ENCODE results near the gene PLXNB2. TPM values are rescaled to one million over a fixed set of nuclear protein-coding genes. Genes with fewer than 3 reads are reported as not detected.

Gene PLXNB2
- total and polyA plus RNA-seq, 4 donors = 41.1 to 97.3 (median 81.1) TPM

GRCh38 chr22:50253941-50254340 is 53.5 kb downstream of the PLXNB2 start:
- no peak for DNase-seq (ENCODE audit: low read depth in 4 of 6, low spot score in 6 of 6)
- no peak overlapping the region for H3K4me3 ChIP-seq (ENCODE audit: low read depth, low read length)
- no peaks in the 10 kb centered on the region for H3K27me3 ChIP-seq (ENCODE audit: control insufficient read depth, insufficient read depth, low read length)
- H3K4me1 ChIP-seq (ENCODE audit: control insufficient read depth, insufficient read depth, low read length) = peaks cover 32% of the 10 kb centered on the region
- H3K27ac ChIP-seq (ENCODE audit: low read depth, low read length) = no peak overlapping the region
- whole genome bisulfite sequencing (ENCODE audit: insufficient coverage) = 81% methylated on average over 8 of the region's 8 CpGs
- H3K36me3 ChIP-seq (ENCODE audit: control insufficient read depth, insufficient read depth, low read length) = peaks cover 84% of the 10 kb centered on the region
- no peaks in the 10 kb centered on the region for H3K9me3 ChIP-seq (ENCODE audit: control insufficient read depth, insufficient read depth, low read length)

GRCh38 chr22:50253046-50253915 is 54.2 kb downstream of the PLXNB2 start:
- peaks cover 84% of the 10 kb centered on the region for H3K36me3 ChIP-seq (ENCODE audit: control insufficient read depth, insufficient read depth, low read length)
- H3K27me3 ChIP-seq (ENCODE audit: control insufficient read depth, insufficient read depth, low read length) = no peaks in the 10 kb centered on the region
- peaks cover 36% of the 10 kb centered on the region for H3K4me1 ChIP-seq (ENCODE audit: control insufficient read depth, insufficient read depth, low read length)
- no peak for DNase-seq (ENCODE audit: low read depth in 4 of 6, low spot score in 6 of 6)
- H3K27ac ChIP-seq (ENCODE audit: low read depth, low read length) = no peak overlapping the region
- WGBS (ENCODE audit: insufficient coverage) = 86% methylated on average over 12 of the region's 22 CpGs
- H3K4me3 ChIP-seq (ENCODE audit: low read depth, low read length) = no peak overlapping the region
- no peaks in the 10 kb centered on the region for H3K9me3 ChIP-seq (ENCODE audit: control insufficient read depth, insufficient read depth, low read length)

GRCh38 chr22:50252082-50253045 is 55.1 kb downstream of the PLXNB2 start:
- Histone ChIP-seq H3K27me3 (ENCODE audit: control insufficient read depth, insufficient read depth, low read length) (no peaks in the 10 kb centered on the region), H3K27ac (ENCODE audit: low read depth, low read length) (peak overlapping the region; percentile 40), H3K4me3 (ENCODE audit: low read depth, low read length) (no peak overlapping the region), H3K36me3 (ENCODE audit: control insufficient read depth, insufficient read depth, low read length) (peaks cover 84% of the 10 kb centered on the region), H3K4me1 (ENCODE audit: control insufficient read depth, insufficient read depth, low read length) (peaks cover 45% of the 10 kb centered on the region), H3K9me3 (ENCODE audit: control insufficient read depth, insufficient read depth, low read length) (no peaks in the 10 kb centered on the region)
- DNase-seq (ENCODE audit: low read depth in 4 of 6, low spot score in 6 of 6) = peak in 2 of 6 donors; percentile 73 to 75
- 58% methylated on average over 17 of the region's 25 CpGs for WGBS (ENCODE audit: insufficient coverage)

GRCh38 chr22:50251477-50252081 is 55.9 kb downstream of the PLXNB2 start:
- peak overlapping the region; percentile 57 for H3K4me3 ChIP-seq (ENCODE audit: low read depth, low read length)
- H3K9me3 ChIP-seq (ENCODE audit: control insufficient read depth, insufficient read depth, low read length) = no peaks in the 10 kb centered on the region
- H3K36me3 ChIP-seq (ENCODE audit: control insufficient read depth, insufficient read depth, low read length) = peaks cover 84% of the 10 kb centered on the region
- 12% methylated on average over 36 of the region's 36 CpGs for WGBS (ENCODE audit: insufficient coverage)
- no peaks in the 10 kb centered on the region for H3K27me3 ChIP-seq (ENCODE audit: control insufficient read depth, insufficient read depth, low read length)
- peaks cover 45% of the 10 kb centered on the region for H3K4me1 ChIP-seq (ENCODE audit: control insufficient read depth, insufficient read depth, low read length)
- peak overlapping the region; percentile 40 for H3K27ac ChIP-seq (ENCODE audit: low read depth, low read length)
- no peak for DNase-seq (ENCODE audit: low read depth in 4 of 6, low spot score in 6 of 6)

GRCh38 chr22:50250555-50251476 is 56.6 kb downstream of the PLXNB2 start, which contains the start of gene HDAC10:
TSS of gene HDAC10 (minus strand) at chr22:50251265. CDS start at chr22:50251032, 233 bp downstream.
- Histone ChIP-seq H3K9me3 (ENCODE audit: control insufficient read depth, insufficient read depth, low read length) (no peaks in the 10 kb centered on the region), H3K36me3 (ENCODE audit: control insufficient read depth, insufficient read depth, low read length) (peaks cover 84% of the 10 kb centered on the region), H3K27me3 (ENCODE audit: control insufficient read depth, insufficient read depth, low read length) (no peaks in the 10 kb centered on the region), H3K4me3 (ENCODE audit: low read depth, low read length) (peak within 1 kb of the TSS; percentile 57), H3K4me1 (ENCODE audit: control insufficient read depth, insufficient read depth, low read length) (peaks cover 48% of the 10 kb centered on the region), H3K27ac (ENCODE audit: low read depth, low read length) (peak within 1 kb of the TSS; percentile 40)
- DNase-seq (ENCODE audit: low read depth in 4 of 6, low spot score in 6 of 6) = peak in 2 of 6 donors; percentile 86 to 87
- WGBS (ENCODE audit: insufficient coverage) = 1% methylated on average over 81 of the region's 81 CpGs

GRCh38 chr22:50250249-50250554 is 57.2 kb downstream of the PLXNB2 start:
- no peak overlapping the region for H3K27ac ChIP-seq (ENCODE audit: low read depth, low read length)
- peak overlapping the region; percentile 57 for H3K4me3 ChIP-seq (ENCODE audit: low read depth, low read length)
- peaks cover 84% of the 10 kb centered on the region for H3K36me3 ChIP-seq (ENCODE audit: control insufficient read depth, insufficient read depth, low read length)
- no peak for DNase-seq (ENCODE audit: low read depth in 4 of 6, low spot score in 6 of 6)
- 78% methylated on average over 11 of the region's 11 CpGs for WGBS (ENCODE audit: insufficient coverage)
- no peaks in the 10 kb centered on the region for H3K27me3 ChIP-seq (ENCODE audit: control insufficient read depth, insufficient read depth, low read length)
- H3K4me1 ChIP-seq (ENCODE audit: control insufficient read depth, insufficient read depth, low read length) = peaks cover 54% of the 10 kb centered on the region
- no peaks in the 10 kb centered on the region for H3K9me3 ChIP-seq (ENCODE audit: control insufficient read depth, insufficient read depth, low read length)

GRCh38 chr22:50249341-50250248 is 57.9 kb downstream of the PLXNB2 start:
- DNase-seq (ENCODE audit: low read depth in 4 of 6, low spot score in 6 of 6) = no peak
- Histone ChIP-seq H3K4me1 (ENCODE audit: control insufficient read depth, insufficient read depth, low read length) (peaks cover 54% of the 10 kb centered on the region), H3K27ac (ENCODE audit: low read depth, low read length) (no peak overlapping the region), H3K27me3 (ENCODE audit: control insufficient read depth, insufficient read depth, low read length) (no peaks in the 10 kb centered on the region), H3K36me3 (ENCODE audit: control insufficient read depth, insufficient read depth, low read length) (peaks cover 78% of the 10 kb centered on the region), H3K9me3 (ENCODE audit: control insufficient read depth, insufficient read depth, low read length) (no peaks in the 10 kb centered on the region), H3K4me3 (ENCODE audit: low read depth, low read length) (no peak overlapping the region)
- WGBS (ENCODE audit: insufficient coverage) = 87% methylated on average over 32 of the region's 32 CpGs
